Measurements from ENCODE around the gene ADAM19.
A peak's percentile ranks its signal among the peaks of the same experiment; 100 is the strongest.

The ADAM19 gene

DNA sequence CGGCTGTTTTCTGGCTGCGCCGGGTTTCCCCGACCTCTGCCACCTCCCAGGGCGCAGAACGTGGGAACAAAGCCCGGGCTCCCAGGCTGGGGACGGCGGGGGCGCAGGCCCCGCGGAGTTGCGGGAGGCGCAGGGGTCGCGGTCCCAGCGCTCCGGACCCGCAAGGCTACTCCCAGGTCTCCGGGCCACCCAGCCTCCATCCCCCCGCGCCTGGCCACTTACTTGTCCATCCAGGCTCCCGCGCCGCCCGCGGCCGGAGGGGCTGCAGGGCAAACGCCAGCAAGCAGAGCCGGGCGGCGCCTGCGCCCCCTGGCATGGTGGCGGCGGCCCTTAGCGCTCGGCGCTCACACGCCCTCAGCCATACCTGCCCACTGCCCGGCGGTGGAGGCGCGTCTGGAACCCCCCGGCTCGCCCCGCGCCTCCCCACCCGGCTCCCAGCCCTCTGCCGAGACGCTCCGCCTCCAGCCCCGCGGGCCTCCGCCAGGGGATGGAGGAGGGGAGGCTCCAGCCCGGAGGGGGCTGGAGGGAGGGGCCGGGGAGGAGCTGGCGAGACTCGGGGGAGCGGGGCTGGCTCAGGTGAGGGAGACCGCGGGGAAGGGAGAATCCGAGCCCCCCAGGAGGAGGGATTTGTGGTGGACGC lies at the start of gene ADAM19:
TSS of gene ADAM19 (minus strand) at position 395 of the 640 bp plus-strand sequence. CDS start at position 316, 79 bp downstream.
- DNase-seq = peak; percentile 69 to 78

- no peak for DNase-seq
Measured at GRCh38 chr5:157624144-157624543, 48.6 kb upstream of the ADAM19 start.

- DNase-seq = no peak
Measured at GRCh38 chr5:157620776-157621175, 45.2 kb upstream of the ADAM19 start.

DNA sequence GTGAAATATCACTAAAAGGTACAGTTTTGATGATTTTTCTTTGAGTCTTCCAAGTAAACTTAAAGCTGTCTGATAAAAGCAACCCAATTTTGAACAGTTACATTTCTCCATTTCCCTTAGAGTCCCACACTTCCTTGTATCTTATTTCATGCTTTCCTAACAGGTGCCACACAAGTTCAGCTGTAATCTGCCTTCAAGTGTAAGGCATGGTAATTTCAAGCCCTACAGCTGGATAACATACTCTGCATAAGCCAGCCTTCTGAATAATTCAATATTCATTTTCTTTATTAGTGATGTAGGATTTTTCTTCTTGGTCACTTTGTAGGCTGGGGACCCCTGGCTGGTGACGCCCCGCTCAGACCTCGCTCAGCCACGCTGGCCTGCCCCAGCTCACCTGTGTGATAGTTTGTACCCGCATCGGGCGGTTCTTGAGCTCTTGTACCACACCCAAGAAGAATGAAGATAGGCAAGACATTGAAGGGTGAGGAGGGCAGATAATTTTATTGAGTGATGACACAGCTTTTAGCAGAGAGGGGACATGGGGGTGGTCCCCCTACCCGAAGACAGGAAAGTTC lies 42.7 kb upstream of the ADAM19 start:
- DNase-seq = no peak

GRCh38 chr5:157616785-157617184 lies 41.2 kb upstream of the ADAM19 start:
- no peak for DNase-seq

- no peak for DNase-seq
Measured at GRCh38 chr5:157613385-157614245, 38.0 kb upstream of the ADAM19 start.

GRCh38 chr5:157612581-157612980 lies 37.0 kb upstream of the ADAM19 start:
- no peak for DNase-seq

- DNase-seq = no peak
Measured at GRCh38 chr5:157611571-157612476, 36.2 kb upstream of the ADAM19 start.

DNA sequence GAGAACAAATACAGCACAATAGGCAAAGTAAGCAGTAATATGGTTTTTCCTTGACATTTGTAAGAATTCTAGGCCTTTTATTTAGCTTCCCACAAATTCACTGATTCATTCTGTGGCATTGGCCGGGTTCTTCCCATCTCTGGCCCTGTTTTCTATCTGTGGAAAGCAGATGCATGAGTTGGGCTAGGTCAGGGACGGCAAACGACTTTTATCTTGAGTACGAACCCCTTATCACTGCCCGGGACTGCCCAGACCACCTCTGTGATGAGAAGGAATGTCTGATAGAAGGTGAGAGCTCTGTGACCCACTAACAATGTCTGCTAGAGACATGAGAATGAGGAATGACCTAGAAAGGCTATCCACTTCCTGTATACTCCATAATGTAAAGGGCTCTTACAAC lies 35.4 kb upstream of the ADAM19 start:
- DNase-seq = no peak

- no peak for DNase-seq
Measured at GRCh38 chr5:157608972-157609565, 33.5 kb upstream of the ADAM19 start.

DNA sequence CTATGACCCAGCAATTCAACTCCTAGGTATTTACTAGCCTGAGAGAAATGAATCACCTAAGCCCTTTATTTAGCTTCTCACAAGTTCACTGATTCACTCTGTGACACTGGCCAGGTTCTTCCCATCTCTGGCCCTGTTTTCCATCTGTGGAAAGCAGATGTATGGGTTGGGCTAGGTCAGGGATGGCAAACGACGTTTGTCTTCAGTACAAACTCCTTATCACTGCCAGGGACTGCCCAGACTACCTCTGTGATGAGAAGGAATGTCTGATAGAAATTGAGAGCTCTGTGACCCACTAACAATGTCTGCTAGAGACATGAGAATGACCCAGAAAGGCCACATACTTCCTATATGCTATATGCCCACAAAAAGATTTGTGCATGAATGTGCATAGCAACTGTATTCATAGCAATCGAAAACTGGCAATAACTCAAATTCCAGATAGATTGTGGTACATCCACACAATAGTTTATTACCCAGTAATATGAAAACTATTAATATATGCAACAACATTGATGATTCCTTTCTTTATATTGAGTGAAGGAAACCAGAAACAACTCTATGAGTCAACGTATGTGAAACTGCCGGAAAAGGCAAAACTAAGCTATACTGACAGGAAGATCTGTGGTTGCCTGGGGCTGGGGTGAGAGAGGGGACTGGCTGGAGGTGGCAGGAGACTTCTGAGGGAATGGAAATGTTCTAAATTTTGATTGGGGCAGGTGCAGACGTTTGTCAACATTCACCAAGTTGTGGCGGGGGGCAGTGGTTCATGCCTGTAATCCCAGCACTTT lies 32.0 kb upstream of the ADAM19 start:
- DNase-seq = peak; percentile 69 to 75

DNA sequence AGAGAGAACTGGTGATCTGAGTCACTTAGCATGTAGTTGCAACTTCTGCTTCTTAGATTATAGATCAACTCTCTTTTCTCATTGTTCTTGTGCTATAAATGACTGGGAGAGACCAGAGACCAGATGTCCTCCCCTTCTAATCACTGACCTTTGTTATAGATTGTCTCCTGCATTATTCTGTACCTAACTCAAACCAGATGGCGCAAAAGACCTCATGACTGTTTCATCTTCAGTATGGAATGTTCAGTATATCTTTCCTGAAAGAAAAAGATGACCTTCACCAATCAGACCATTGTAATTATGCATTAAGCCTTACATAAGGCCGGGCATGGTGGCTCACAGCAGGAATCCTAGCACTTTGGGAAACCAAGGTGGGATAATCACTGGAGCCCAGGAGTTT lies 30.5 kb upstream of the ADAM19 start:
- DNase-seq = no peak

GRCh38 chr5:157603333-157604190 lies 28.0 kb upstream of the ADAM19 start:
- peak; percentile 71 to 73 for DNase-seq

DNA sequence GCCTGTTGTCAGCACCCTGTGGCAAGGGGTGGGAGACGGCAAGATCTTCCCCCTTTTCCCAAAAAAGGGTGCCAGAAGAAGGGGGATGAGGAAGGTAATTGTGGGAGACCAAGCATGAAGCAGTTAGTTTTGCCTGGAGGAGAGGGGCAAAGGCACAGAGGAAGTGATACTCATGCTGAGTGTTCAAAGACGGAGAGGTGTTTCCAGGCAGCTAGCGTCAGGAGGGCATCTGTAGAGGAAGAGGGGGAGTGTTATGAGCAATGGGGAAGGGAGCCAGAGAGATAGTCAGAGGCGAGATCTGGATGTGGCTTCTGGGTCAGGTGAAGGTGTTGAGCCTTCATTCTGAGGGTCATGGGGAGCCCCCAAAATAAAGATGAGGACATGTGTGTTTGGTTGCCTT lies 26.9 kb upstream of the ADAM19 start:
- peak; percentile 70 to 71 for DNase-seq

DNA sequence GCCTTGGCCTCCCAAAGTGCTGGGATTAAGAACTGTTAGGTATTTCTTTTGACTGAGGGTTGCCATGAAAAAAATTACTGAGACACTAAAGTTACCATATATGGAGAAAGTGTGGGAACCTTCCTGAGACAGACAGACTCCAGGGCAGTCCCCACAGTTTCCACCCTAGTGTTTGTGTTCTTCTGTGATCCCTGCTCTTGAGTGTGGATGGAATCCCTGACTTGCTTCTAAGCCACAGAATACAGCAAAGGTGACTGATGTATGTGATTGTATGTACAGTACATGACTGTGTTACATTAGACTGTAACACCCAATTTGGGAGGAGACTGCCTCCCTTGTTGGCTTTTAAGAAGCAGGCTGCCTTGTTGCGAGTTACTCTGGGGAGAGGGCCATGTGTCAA lies 24.7 kb upstream of the ADAM19 start:
- DNase-seq = no peak

DNA sequence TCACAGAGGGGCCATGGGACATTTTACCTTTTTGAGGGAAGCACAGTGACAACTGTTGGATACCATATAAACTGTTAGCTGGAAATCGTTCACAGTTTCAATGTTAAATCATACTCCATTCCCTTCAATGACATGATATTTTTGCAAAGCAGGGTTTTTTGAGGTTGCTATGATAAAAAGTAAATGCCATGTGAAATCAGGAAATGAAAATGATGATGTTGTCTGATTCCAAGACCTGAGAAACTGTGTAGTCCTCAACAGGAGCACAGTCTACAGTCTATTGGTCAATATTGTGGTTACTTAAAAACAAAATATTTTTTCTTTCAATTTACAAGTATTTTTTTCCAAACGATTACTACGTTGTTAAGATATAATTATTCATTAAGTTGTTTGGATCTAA lies 24.0 kb upstream of the ADAM19 start:
- DNase-seq = no peak

GRCh38 chr5:157598350-157598936 lies 22.9 kb upstream of the ADAM19 start:
- DNase-seq = no peak

- DNase-seq = no peak
Measured at GRCh38 chr5:157597277-157597676, 21.7 kb upstream of the ADAM19 start.

DNA sequence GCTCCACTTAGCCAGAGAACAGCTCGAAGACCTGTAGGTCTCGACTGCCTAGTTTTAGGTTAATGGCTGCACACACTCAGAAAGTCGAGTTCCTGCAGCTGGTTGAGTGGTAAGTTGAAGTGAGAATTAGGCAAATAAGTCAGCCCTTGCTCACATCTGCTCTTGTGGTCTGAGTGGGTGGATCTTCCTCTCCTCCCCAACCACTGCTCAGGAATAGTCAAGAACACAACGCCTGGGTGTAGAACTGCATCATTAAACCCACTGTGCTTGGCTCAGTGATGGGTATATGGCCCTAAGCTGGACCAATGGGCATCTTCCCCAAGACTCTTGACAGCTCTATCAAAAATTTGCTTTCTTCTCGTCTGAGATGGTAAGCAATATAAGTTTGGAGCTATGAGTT lies 20.9 kb upstream of the ADAM19 start:
- peak; percentile 68 for DNase-seq

All from activated T-cell treated with anti-CD3 and anti-CD28 coated beads, Interleukin-2, amount 50 U/mL, for 48 hours (primary cell).